ENCODE results near the gene HPSE2. TPM values are rescaled to one million over a fixed set of nuclear protein-coding genes. Genes with fewer than 3 reads are reported as not detected.

HPSE2 gene
- total and polyA plus RNA-seq, 2 donors (not counting 1 experiment from before 2014, with no cell fraction given) = not detected

DNA sequence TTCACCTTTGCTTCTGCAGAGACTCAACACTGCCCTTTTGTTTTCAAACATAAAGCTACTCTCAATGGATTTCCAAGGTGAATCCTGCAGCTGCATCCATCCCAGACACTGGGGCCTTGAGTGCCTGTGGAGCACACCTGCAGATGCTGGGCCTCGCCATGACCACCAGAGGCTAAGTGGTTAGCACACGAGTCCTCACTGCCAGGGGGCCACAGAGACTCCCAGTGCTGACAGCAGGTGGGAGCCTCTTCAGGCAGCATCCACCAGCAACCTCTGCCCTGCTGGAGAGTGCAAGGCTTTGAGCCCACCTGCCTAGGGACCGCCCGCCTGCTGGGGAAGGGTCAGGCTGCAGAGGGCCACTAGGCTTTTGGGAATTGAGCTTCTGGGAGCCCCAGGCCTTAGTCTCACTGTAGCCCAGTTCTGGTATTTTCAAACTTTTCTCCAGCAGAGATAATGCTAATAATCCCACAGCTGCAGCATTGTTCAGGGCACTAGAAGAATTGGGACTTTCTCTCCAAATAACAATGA, 779.5 kb downstream of the HPSE2 start:
- TF ChIP-seq, protein P1, sequence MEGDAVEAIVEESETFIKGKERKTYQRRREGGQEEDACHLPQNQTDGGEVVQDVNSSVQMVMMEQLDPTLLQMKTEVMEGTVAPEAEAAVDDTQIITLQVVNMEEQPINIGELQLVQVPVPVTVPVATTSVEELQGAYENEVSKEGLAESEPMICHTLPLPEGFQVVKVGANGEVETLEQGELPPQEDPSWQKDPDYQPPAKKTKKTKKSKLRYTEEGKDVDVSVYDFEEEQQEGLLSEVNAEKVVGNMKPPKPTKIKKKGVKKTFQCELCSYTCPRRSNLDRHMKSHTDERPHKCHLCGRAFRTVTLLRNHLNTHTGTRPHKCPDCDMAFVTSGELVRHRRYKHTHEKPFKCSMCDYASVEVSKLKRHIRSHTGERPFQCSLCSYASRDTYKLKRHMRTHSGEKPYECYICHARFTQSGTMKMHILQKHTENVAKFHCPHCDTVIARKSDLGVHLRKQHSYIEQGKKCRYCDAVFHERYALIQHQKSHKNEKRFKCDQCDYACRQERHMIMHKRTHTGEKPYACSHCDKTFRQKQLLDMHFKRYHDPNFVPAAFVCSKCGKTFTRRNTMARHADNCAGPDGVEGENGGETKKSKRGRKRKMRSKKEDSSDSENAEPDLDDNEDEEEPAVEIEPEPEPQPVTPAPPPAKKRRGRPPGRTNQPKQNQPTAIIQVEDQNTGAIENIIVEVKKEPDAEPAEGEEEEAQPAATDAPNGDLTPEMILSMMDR (IDR thresholded peaks at IDR 0.05) = no peak
- no peak for TF ChIP-seq EZH2 (IDR thresholded peaks at IDR 0.05; ENCODE audit: borderline replicate concordance, insufficient read depth, low read depth, low read length, poor library complexity, severe bottlenecking)
- H3K27ac ChIP-seq (ENCODE audit: low read length in 2 of 2) = no peak overlapping the region
- intact Hi-C loops (cut with micrococcal nuclease) = no loop called here
- POLR2A ChIA-PET = no interaction called here
- CTCF ChIA-PET = interaction anchor here (0.7 kb wide), 1 partner anchor 11 kb away, joined by 3 read pairs; no protein-coding TSS in a partner anchor
- H3K4me1 Mint-ChIP-seq = no peaks in the 10 kb centered on the region
- H3K9me3 ChIP-seq (ENCODE audit: control extremely low read depth in 1 of 3, control insufficient read depth in 2 of 3, insufficient read depth in 1 of 3, low read length in 2 of 3) = no peaks in the 10 kb centered on the region
- H3K4me3 Mint-ChIP-seq = no peak overlapping the region
- no peaks in the 10 kb centered on the region for H3K79me2 ChIP-seq (ENCODE audit: control insufficient read depth, insufficient read depth, low read length)
- ATAC-seq (ENCODE audit: low read depth) (no peak), DNase-seq (no peak)
- no peaks in the 10 kb centered on the region for H4K20me1 ChIP-seq (ENCODE audit: control insufficient read depth, insufficient read depth, low read length, poor library complexity, severe bottlenecking)
- H3K9me3 Mint-ChIP-seq (ENCODE audit: insufficient read depth) = no peaks in the 10 kb centered on the region
- WGBS (ENCODE audit: insufficient coverage) = 92% methylated on average over 4 of the region's 4 CpGs
- H3K4me2 ChIP-seq (replicated peaks; ENCODE audit: low read depth, low read length, poor library complexity, severe bottlenecking) = no peak overlapping the region
- H3K9ac ChIP-seq (ENCODE audit: low read length) = no peak overlapping the region
- peaks cover 19% of the 10 kb centered on the region for H3K27me3 Mint-ChIP-seq
- no peak overlapping the region for H3K4me3 ChIP-seq (ENCODE audit: control extremely low read depth in 1 of 5, extremely low read depth in 1 of 5, insufficient read depth in 1 of 5, low read depth in 2 of 5, low read length in 4 of 5)
- H3K36me3 ChIP-seq (replicated peaks in 1 of 2; ENCODE audit: control extremely low read depth in 1 of 2, control insufficient read depth in 1 of 2, extremely low read depth in 1 of 2, insufficient read depth in 2 of 2, low read length in 1 of 2) = no peaks in the 10 kb centered on the region
- H3K27me3 ChIP-seq (replicated peaks in 1 of 4; ENCODE audit: control extremely low read depth in 1 of 4, control insufficient read depth in 3 of 4, insufficient read depth in 4 of 4, low read length in 3 of 4) = peaks cover 0 to 18% (median 4%) of the 10 kb centered on the region in 4 experiments
- H3K4me1 ChIP-seq (ENCODE audit: control insufficient read depth in 2 of 2, insufficient read depth in 2 of 2, low read length in 2 of 2) = no peaks in the 10 kb centered on the region
- H3K27ac Mint-ChIP-seq = no peak overlapping the region
- H2AFZ ChIP-seq (ENCODE audit: insufficient read depth, low read depth, low read length, poor library complexity, severe bottlenecking) = no peak overlapping the region

- no peak for ATAC-seq (ENCODE audit: low read depth)
- H3K4me1 Mint-ChIP-seq = peaks cover 1% of the 10 kb centered on the region
These were observed 781.9 kb downstream of the HPSE2 start for GRCh38 chr10:98453729-98454128.

More at GRCh38 chr10:98453729-98454128, 781.9 kb downstream of the HPSE2 start:
- Mint-ChIP-seq H3K27me3 (peaks cover 17% of the 10 kb centered on the region), H3K4me3 (no peak overlapping the region), H3K27ac (no peak overlapping the region), H3K9me3 (ENCODE audit: insufficient read depth) (no peaks in the 10 kb centered on the region)
- TF ChIP-seq EZH2 (IDR thresholded peaks at IDR 0.05; ENCODE audit: borderline replicate concordance, insufficient read depth, low read depth, low read length, poor library complexity, severe bottlenecking) = no peak
- TF ChIP-seq, protein P1 (IDR thresholded peaks at IDR 0.05) = no peak
- no peak overlapping the region for H3K4me3 ChIP-seq (ENCODE audit: control extremely low read depth in 1 of 5, extremely low read depth in 1 of 5, insufficient read depth in 1 of 5, low read depth in 2 of 5, low read length in 4 of 5)
- no peaks in the 10 kb centered on the region for H3K9me3 ChIP-seq (ENCODE audit: control extremely low read depth in 1 of 3, control insufficient read depth in 2 of 3, insufficient read depth in 1 of 3, low read length in 2 of 3)
- intact Hi-C loops (cut with micrococcal nuclease) = no loop called here
- POLR2A ChIA-PET = no interaction called here
- H3K9ac ChIP-seq (ENCODE audit: low read length) = no peak overlapping the region
- H3K79me2 ChIP-seq (ENCODE audit: control insufficient read depth, insufficient read depth, low read length) = no peaks in the 10 kb centered on the region
- no peaks in the 10 kb centered on the region for H3K36me3 ChIP-seq (replicated peaks in 1 of 2; ENCODE audit: control extremely low read depth in 1 of 2, control insufficient read depth in 1 of 2, extremely low read depth in 1 of 2, insufficient read depth in 2 of 2, low read length in 1 of 2)
- no peaks in the 10 kb centered on the region for H4K20me1 ChIP-seq (ENCODE audit: control insufficient read depth, insufficient read depth, low read length, poor library complexity, severe bottlenecking)
- peaks cover 0 to 18% (median 4%) of the 10 kb centered on the region in 4 experiments for H3K27me3 ChIP-seq (replicated peaks in 1 of 4; ENCODE audit: control extremely low read depth in 1 of 4, control insufficient read depth in 3 of 4, insufficient read depth in 4 of 4, low read length in 3 of 4)
- no CpG with 5 or more reads among the region's 2 CpGs for WGBS (ENCODE audit: insufficient coverage)
- DNase-seq = no peak
- H3K4me1 ChIP-seq (ENCODE audit: control insufficient read depth in 2 of 2, insufficient read depth in 2 of 2, low read length in 2 of 2) = no peaks in the 10 kb centered on the region
- no peak overlapping the region for H2AFZ ChIP-seq (ENCODE audit: insufficient read depth, low read depth, low read length, poor library complexity, severe bottlenecking)
- no peak overlapping the region for H3K4me2 ChIP-seq (replicated peaks; ENCODE audit: low read depth, low read length, poor library complexity, severe bottlenecking)
- CTCF ChIA-PET = interaction anchor here (1.0 kb wide), 1 partner anchor 14 kb away, joined by 4 read pairs; no protein-coding TSS in a partner anchor
- no peak overlapping the region for H3K27ac ChIP-seq (ENCODE audit: low read length in 2 of 2)
